ENCODE data around the gene ZNF497. TPM values are rescaled to one million over a fixed set of nuclear protein-coding genes. Genes with fewer than 3 reads are reported as not detected.
A peak's percentile ranks its signal among the peaks of the same experiment; 100 is the strongest.

Gene ZNF497
- total and polyA plus RNA-seq, 9 of the 15 experiments (the other 6 are each of a cell fraction or from before 2014, with no cell fraction given), result 0.06 to 0.98 (median 0.44) TPM; not detected in 1

DNA sequence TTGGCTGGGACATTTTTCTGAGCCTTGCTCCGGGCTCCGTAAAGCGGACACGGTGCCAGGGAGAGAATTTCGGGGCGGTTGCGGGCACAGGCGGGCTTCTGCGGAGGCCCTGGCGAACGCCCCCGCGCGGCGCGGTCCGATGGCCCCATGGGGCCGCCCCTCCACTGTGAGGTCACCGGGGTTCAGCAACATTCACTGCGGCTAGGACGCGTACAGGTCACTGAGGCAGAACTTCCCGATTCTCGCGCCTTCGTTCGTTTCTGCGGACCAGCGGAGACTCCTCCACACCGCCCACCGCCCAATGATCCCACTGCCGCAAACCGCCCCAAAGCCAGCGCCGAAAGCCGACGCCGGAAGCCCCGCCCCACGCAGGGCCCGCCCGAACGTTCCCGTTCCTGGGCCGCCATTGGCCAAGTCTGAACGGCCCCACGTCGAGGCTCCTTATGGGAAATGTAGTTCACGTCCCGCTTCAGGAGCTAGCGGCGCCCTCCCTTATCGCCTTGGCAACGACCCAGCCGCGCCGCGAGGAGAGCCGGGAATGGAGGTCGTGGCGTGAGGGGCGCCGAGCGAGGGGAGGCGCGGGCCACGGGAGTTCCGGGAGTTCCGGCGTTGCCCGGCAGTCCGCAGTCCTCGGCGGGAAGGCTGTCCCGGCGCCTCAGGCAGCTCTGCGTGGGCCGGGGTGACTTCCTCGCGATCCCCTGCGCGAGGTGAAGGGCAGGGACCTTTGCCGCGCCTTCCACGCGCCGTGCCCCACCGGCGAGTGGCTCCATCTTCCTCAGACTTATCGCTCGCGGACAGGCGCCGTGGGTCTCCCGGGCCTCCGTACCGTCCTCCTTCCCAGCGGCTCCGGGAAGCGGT, 45.8 kb upstream of the ZNF497 start, which contains the start of gene ZNF584 (continued):
- TF ChIP-seq CTBP1 (IDR thresholded peaks at IDR 0.05; ENCODE audit: borderline replicate concordance) (peak; percentile 43; the same call in 1 of the 2 replicates), GATA2 (CRISPR knock-in tag; IDR thresholded peaks at IDR 0.05) (no peak), SRSF1 (IDR thresholded peaks at IDR 0.05; ENCODE audit: low read depth, low read length) (0 out of 2 replicates have a peak, but pooled peaks have one; percentile 76), CBX8 (IDR thresholded peaks at IDR 0.05; ENCODE audit: borderline replicate concordance, extremely low read depth, low read depth, low read length, poor library complexity, severe bottlenecking) (no peak), HDAC3 (IDR thresholded peaks at IDR 0.05; ENCODE audit: borderline replicate concordance, partially characterized antibody) (no peak), ZNF3 (CRISPR knock-in tag; IDR thresholded peaks at IDR 0.05) (no peak), ZKSCAN8 (CRISPR knock-in tag; IDR thresholded peaks at IDR 0.05) (no peak), SIN3A (IDR thresholded peaks at IDR 0.05; ENCODE audit: borderline replicate concordance in 2 of 2, control insufficient read depth in 1 of 2, low read depth in 2 of 2, low read length in 2 of 2) (peak in 1 of 2 experiments; percentile 91; a peak in 3 of 4 replicates), NFATC3 (IDR thresholded peaks at IDR 0.05) (peak; percentile 80; the same call in 1 of the 2 replicates), CHD2 (IDR thresholded peaks at IDR 0.05; ENCODE audit: low read depth, low read length) (no peak; the same call in 1 of the 2 replicates), MTA1 (IDR thresholded peaks at IDR 0.05; ENCODE audit: borderline replicate concordance) (0 out of 2 replicates have a peak, but pooled peaks have one; percentile 28), ZNF77 (CRISPR knock-in tag; IDR thresholded peaks at IDR 0.05) (no peak)
- TF ChIP-seq, protein P1, sequence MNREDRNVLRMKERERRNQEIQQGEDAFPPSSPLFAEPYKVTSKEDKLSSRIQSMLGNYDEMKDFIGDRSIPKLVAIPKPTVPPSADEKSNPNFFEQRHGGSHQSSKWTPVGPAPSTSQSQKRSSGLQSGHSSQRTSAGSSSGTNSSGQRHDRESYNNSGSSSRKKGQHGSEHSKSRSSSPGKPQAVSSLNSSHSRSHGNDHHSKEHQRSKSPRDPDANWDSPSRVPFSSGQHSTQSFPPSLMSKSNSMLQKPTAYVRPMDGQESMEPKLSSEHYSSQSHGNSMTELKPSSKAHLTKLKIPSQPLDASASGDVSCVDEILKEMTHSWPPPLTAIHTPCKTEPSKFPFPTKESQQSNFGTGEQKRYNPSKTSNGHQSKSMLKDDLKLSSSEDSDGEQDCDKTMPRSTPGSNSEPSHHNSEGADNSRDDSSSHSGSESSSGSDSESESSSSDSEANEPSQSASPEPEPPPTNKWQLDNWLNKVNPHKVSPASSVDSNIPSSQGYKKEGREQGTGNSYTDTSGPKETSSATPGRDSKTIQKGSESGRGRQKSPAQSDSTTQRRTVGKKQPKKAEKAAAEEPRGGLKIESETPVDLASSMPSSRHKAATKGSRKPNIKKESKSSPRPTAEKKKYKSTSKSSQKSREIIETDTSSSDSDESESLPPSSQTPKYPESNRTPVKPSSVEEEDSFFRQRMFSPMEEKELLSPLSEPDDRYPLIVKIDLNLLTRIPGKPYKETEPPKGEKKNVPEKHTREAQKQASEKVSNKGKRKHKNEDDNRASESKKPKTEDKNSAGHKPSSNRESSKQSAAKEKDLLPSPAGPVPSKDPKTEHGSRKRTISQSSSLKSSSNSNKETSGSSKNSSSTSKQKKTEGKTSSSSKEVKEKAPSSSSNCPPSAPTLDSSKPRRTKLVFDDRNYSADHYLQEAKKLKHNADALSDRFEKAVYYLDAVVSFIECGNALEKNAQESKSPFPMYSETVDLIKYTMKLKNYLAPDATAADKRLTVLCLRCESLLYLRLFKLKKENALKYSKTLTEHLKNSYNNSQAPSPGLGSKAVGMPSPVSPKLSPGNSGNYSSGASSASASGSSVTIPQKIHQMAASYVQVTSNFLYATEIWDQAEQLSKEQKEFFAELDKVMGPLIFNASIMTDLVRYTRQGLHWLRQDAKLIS (CRISPR knock-in tag; IDR thresholded peaks at IDR 0.05), result no peak; the same call in 1 of the 2 replicates
- TF ChIP-seq, protein P2, sequence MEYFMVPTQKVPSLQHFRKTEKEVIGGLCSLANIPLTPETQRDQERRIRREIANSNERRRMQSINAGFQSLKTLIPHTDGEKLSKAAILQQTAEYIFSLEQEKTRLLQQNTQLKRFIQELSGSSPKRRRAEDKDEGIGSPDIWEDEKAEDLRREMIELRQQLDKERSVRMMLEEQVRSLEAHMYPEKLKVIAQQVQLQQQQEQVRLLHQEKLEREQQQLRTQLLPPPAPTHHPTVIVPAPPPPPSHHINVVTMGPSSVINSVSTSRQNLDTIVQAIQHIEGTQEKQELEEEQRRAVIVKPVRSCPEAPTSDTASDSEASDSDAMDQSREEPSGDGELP (CRISPR knock-in tag; IDR thresholded peaks at IDR 0.05; ENCODE audit: borderline replicate concordance), result peak; percentile 77; the same call in 1 of the 2 replicates
- TF ChIP-seq, protein P3, sequence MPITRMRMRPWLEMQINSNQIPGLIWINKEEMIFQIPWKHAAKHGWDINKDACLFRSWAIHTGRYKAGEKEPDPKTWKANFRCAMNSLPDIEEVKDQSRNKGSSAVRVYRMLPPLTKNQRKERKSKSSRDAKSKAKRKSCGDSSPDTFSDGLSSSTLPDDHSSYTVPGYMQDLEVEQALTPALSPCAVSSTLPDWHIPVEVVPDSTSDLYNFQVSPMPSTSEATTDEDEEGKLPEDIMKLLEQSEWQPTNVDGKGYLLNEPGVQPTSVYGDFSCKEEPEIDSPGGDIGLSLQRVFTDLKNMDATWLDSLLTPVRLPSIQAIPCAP (CRISPR knock-in tag; IDR thresholded peaks at IDR 0.05; ENCODE audit: borderline replicate concordance), result no peak
- TF ChIP-seq, protein P4, sequence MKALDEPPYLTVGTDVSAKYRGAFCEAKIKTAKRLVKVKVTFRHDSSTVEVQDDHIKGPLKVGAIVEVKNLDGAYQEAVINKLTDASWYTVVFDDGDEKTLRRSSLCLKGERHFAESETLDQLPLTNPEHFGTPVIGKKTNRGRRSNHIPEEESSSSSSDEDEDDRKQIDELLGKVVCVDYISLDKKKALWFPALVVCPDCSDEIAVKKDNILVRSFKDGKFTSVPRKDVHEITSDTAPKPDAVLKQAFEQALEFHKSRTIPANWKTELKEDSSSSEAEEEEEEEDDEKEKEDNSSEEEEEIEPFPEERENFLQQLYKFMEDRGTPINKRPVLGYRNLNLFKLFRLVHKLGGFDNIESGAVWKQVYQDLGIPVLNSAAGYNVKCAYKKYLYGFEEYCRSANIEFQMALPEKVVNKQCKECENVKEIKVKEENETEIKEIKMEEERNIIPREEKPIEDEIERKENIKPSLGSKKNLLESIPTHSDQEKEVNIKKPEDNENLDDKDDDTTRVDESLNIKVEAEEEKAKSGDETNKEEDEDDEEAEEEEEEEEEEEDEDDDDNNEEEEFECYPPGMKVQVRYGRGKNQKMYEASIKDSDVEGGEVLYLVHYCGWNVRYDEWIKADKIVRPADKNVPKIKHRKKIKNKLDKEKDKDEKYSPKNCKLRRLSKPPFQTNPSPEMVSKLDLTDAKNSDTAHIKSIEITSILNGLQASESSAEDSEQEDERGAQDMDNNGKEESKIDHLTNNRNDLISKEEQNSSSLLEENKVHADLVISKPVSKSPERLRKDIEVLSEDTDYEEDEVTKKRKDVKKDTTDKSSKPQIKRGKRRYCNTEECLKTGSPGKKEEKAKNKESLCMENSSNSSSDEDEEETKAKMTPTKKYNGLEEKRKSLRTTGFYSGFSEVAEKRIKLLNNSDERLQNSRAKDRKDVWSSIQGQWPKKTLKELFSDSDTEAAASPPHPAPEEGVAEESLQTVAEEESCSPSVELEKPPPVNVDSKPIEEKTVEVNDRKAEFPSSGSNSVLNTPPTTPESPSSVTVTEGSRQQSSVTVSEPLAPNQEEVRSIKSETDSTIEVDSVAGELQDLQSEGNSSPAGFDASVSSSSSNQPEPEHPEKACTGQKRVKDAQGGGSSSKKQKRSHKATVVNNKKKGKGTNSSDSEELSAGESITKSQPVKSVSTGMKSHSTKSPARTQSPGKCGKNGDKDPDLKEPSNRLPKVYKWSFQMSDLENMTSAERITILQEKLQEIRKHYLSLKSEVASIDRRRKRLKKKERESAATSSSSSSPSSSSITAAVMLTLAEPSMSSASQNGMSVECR (CRISPR knock-in tag; IDR thresholded peaks at IDR 0.05), result peak; percentile 85

Data from K562 (cell line).